A673 (cell line): ENCODE measurements around the gene PWWP2B. TPM values are rescaled to one million over a fixed set of nuclear protein-coding genes. Genes with fewer than 3 reads are reported as not detected.

Experiments used
- BruUV-seq: library from RNA; stranded (reverse); fragments of 400-500 nt; replicated peaks from 2 replicates; lab custom pipeline; 2021; lab: Mats Ljungman, UMichigan
- CTCF ChIA-PET: fragments of 300-600 bp; sonication (Branson Sonifier 250); formaldehyde crosslinking; loops from one replicate; lab custom pipeline; 2022; ENCODE audit warnings: antibody characterized with exemption; lab: Charles Lee
- POLR2A ChIA-PET: fragments of 300-600 bp; sonication (Branson Sonifier 250); formaldehyde crosslinking; loops from one replicate; lab custom pipeline; 2022; ENCODE audit warnings: antibody characterized with exemption; ENCODE audit not compliant: low non-redundant PET; lab: Charles Lee
- DNase-seq: peaks from one replicate; pipeline ENCODE4 v3.0.0-alpha.2; 2015; ENCODE audit warnings: low spot score
- H3K27ac ChIP-seq: fragments of 200-600 bp; sonication (generic); 2 replicates; pipeline ENCODE4 v1.5.1; 2016; ENCODE audit warnings: mixed run types, low read depth, mild to moderate bottlenecking, mixed read lengths, antibody characterized with exemption, low read length; ENCODE audit not compliant: poor library complexity, severe bottlenecking
- H3K27me3 ChIP-seq: fragments of 200-600 bp; sonication (generic); replicated peaks from 2 replicates; pipeline ENCODE4 v1.6.1; 2017; ENCODE audit warnings: mixed run types, low read depth, mild to moderate bottlenecking, mixed read lengths, antibody characterized with exemption, low read length; ENCODE audit not compliant: insufficient read depth, poor library complexity
- H3K36me3 ChIP-seq: fragments of 200-600 bp; sonication (generic); 2 replicates; pipeline ENCODE4 v1.6.1; 2016; ENCODE audit warnings: mixed run types, mild to moderate bottlenecking, mixed read lengths, antibody characterized with exemption, low read length; ENCODE audit not compliant: insufficient read depth, poor library complexity, severe bottlenecking
- H3K4me1 ChIP-seq: fragments of 200-600 bp; sonication (generic); 2 replicates; pipeline ENCODE4 v1.6.1; 2017; ENCODE audit warnings: mixed run types, mild to moderate bottlenecking, mixed read lengths, antibody characterized with exemption, low read length; ENCODE audit not compliant: insufficient read depth, poor library complexity, severe bottlenecking
- H3K4me3 ChIP-seq: fragments of 200-600 bp; sonication (generic); 2 replicates; pipeline ENCODE4 v1.5.1; 2016; ENCODE audit warnings: low read depth, mixed run types, mild to moderate bottlenecking, mixed read lengths, low read length; ENCODE audit not compliant: poor library complexity, severe bottlenecking
- H3K9me3 ChIP-seq: fragments of 200-600 bp; sonication (generic); 2 replicates; pipeline ENCODE4 v1.6.1; 2016; ENCODE audit warnings: mixed run types, low read depth, mild to moderate bottlenecking, mixed read lengths, antibody characterized with exemption, low read length; ENCODE audit not compliant: poor library complexity, severe bottlenecking
- EZH2 ChIP-seq: fragments of 200-600 bp; sonication (generic); IDR thresholded peaks from 2 replicates; pipeline ENCODE4 v1.6.1; 2017; ENCODE audit warnings: borderline replicate concordance, low read depth, mild to moderate bottlenecking, mixed read lengths, antibody characterized with exemption, low read length; ENCODE audit not compliant: poor library complexity, severe bottlenecking
- intact Hi-C: fragments of 100-400 bp; cut with micrococcal nuclease; formaldehyde crosslinking; loops from one replicate; pipeline ENCODE4 v1.10.0; 2022; ENCODE audit not compliant: unreplicated experiment
- total RNA-seq: library from RNA; stranded (reverse); gene quantifications from 2 replicates; pipeline ENCODE4 v1.2.3, GENCODE V29; 2021
- TF ChIP-seq, protein P1 (sequence below): fragments of 300-800, 200-600 bp; sonication (generic); conservative IDR thresholded peaks from 2 replicates; pipeline ENCODE4 v1.5.1; 2017; ENCODE audit warnings: low read depth, mild to moderate bottlenecking, antibody characterized with exemption, low read length, moderate library complexity, mixed read lengths

The PWWP2B gene
- total RNA-seq, 1 experiment from 2014 or later = 18.6 TPM

DNA sequence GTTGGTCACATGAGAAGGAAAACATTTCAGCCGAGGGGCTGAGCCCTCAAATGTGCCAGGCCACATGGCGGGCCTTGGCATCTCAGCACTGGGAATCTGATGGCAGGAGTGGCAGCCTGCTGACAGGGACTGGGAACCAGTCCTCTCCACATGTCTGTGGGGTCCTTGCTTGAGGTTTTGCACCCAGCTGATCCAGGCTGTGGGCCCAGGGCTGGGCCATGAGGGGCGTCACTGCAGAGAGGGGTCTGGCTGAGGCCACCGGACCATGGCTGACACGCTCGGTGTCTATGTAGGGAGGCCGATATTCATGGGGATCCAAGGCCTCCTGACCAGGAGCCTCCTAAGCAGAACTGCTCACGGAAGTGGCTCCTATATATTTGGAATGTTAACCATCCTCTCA is 31.0 kb upstream of the PWWP2B start:
- no peak for TF ChIP-seq EZH2
- TF ChIP-seq, protein P1, sequence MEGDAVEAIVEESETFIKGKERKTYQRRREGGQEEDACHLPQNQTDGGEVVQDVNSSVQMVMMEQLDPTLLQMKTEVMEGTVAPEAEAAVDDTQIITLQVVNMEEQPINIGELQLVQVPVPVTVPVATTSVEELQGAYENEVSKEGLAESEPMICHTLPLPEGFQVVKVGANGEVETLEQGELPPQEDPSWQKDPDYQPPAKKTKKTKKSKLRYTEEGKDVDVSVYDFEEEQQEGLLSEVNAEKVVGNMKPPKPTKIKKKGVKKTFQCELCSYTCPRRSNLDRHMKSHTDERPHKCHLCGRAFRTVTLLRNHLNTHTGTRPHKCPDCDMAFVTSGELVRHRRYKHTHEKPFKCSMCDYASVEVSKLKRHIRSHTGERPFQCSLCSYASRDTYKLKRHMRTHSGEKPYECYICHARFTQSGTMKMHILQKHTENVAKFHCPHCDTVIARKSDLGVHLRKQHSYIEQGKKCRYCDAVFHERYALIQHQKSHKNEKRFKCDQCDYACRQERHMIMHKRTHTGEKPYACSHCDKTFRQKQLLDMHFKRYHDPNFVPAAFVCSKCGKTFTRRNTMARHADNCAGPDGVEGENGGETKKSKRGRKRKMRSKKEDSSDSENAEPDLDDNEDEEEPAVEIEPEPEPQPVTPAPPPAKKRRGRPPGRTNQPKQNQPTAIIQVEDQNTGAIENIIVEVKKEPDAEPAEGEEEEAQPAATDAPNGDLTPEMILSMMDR = no peak
- Histone ChIP-seq H3K27me3 (no peaks in the 10 kb centered on the region), H3K4me3 (no peak overlapping the region), H3K4me1 (no peaks in the 10 kb centered on the region), H3K36me3 (no peaks in the 10 kb centered on the region), H3K27ac (no peak overlapping the region), H3K9me3 (no peaks in the 10 kb centered on the region)
- ChIA-PET CTCF (no interaction called here), POLR2A (no interaction called here)
- DNase-seq = no peak
- intact Hi-C loops = no loop called here
- no TSS peak for BruUV-seq

DNA sequence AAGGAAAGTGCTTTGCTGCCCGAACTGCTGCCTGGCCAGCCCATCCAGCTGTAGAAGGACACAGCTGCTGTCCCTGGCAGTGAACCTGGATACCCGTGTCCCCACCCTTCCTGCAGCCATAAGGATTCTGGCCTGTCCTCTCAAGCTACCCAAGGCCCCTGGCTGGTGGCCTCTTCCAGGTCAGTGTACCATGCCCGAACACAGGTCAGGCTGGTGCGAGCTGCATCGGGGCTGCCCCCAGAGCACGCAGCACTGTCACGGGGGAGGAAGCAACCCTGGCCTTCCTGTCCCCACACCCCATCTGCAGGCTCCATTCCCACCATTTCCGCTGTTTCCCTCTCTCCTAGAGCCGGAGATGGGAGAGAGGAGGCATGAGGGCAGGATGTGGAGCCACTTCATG is 30.5 kb upstream of the PWWP2B start:
- CTCF ChIA-PET = no interaction called here
- intact Hi-C loops = no loop called here
- Histone ChIP-seq H3K4me3 (no peak overlapping the region), H3K27me3 (no peaks in the 10 kb centered on the region), H3K9me3 (no peaks in the 10 kb centered on the region), H3K36me3 (no peaks in the 10 kb centered on the region), H3K4me1 (no peaks in the 10 kb centered on the region), H3K27ac (no peak overlapping the region)
- TF ChIP-seq EZH2 = no peak
- TF ChIP-seq, protein P1 = no peak
- POLR2A ChIA-PET = no interaction called here
- no peak for DNase-seq
- no TSS peak for BruUV-seq

DNA sequence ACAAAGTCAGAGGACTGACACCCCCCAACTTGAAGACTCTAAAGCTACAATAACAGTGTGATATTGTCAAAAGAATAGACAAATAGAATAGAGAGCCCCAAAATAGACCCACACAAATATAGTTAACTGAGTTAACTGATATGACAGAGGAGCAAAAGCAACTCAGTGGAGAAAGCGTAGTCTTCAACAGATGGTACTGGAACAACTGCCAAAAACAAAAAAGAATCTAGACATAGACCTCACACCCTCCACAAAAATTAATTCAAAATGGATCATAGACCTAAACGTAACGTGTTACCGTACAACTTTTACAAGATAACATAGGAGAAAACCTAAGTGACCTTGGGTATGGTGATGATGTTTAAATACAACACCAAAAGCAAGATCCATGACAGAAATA is 28.6 kb upstream of the PWWP2B start:
- CTCF ChIA-PET = no interaction called here
- no peak for TF ChIP-seq EZH2
- TF ChIP-seq, protein P1 = no peak

More for the DNA sequence above, 28.6 kb upstream of the PWWP2B start:
- intact Hi-C loops = no loop called here
- Histone ChIP-seq H3K4me1 (no peaks in the 10 kb centered on the region), H3K36me3 (no peaks in the 10 kb centered on the region), H3K27ac (no peak overlapping the region), H3K4me3 (no peak overlapping the region), H3K9me3 (no peaks in the 10 kb centered on the region), H3K27me3 (no peaks in the 10 kb centered on the region)
- POLR2A ChIA-PET = no interaction called here
- BruUV-seq = no TSS peak
- DNase-seq = no peak
